ENCODE results near the gene ECI1.

Gene ECI1

GRCh38 chr16:2251296-2252111, at the start of gene ECI1:
Gene ECI1 (minus strand): TSS chr16:2251587. CDS start chr16:2251566, 21 bp downstream.
- peak; percentile 80 to 90 for DNase-seq

- DNase-seq = no peak
Observed at GRCh38 chr16:2299915-2300192, 48.5 kb upstream of the ECI1 start.

- DNase-seq = no peak
Observed at GRCh38 chr16:2299121-2299914, 47.9 kb upstream of the ECI1 start.

- DNase-seq = no peak
Observed at GRCh38 chr16:2298621-2299020, 47.2 kb upstream of the ECI1 start.

GRCh38 chr16:2297506-2297860, 46.1 kb upstream of the ECI1 start:
- no peak for DNase-seq

GRCh38 chr16:2296661-2297505, 45.5 kb upstream of the ECI1 start:
- DNase-seq = peak; percentile 19 to 23

- DNase-seq = no peak
Observed at GRCh38 chr16:2295056-2295798, 43.8 kb upstream of the ECI1 start.

GRCh38 chr16:2292221-2292620, 40.8 kb upstream of the ECI1 start:
- DNase-seq = no peak

- DNase-seq = no peak
Observed at GRCh38 chr16:2289282-2289681, 37.9 kb upstream of the ECI1 start.

- no peak for DNase-seq
Observed at GRCh38 chr16:2288726-2289125, 37.3 kb upstream of the ECI1 start.

- DNase-seq = no peak
Observed at GRCh38 chr16:2287916-2288547, 36.6 kb upstream of the ECI1 start.

GRCh38 chr16:2286550-2286949, 35.2 kb upstream of the ECI1 start:
- DNase-seq = no peak

- no peak for DNase-seq
Observed at GRCh38 chr16:2285731-2286191, 34.4 kb upstream of the ECI1 start.

- DNase-seq = no peak
Observed at GRCh38 chr16:2284797-2285576, 33.6 kb upstream of the ECI1 start.

GRCh38 chr16:2284001-2284770, 32.8 kb upstream of the ECI1 start:
- no peak for DNase-seq

- DNase-seq = no peak
Observed at GRCh38 chr16:2282866-2283555, 31.6 kb upstream of the ECI1 start.

- no peak for DNase-seq
Observed at GRCh38 chr16:2282262-2282661, 30.9 kb upstream of the ECI1 start.

- no peak for DNase-seq
Observed at GRCh38 chr16:2280981-2281542, 29.7 kb upstream of the ECI1 start.

GRCh38 chr16:2280461-2280860, 29.1 kb upstream of the ECI1 start:
- no peak for DNase-seq

Measured in stimulated activated CD4-positive, alpha-beta T cell treated with anti-CD3 and anti-CD28 coated beads, Interleukin-2, amount 100 ng/mL, for 24 hours (primary cell).